GM18861 (cell line): ENCODE results near the gene SYNE2.
A peak's percentile ranks its signal among the peaks of the same experiment; 100 is the strongest.
"Not testable (repeated sequence)": the region's sequence is repeated elsewhere in the genome, so short reads cannot be mapped to it uniquely, and the experiment has no call there.

ENCODE experiments used
- ATAC-seq: cut with Tn5 transposase; IDR thresholded peaks from one replicate; pipeline ENCODE4 v1.9.1; 2021; ENCODE audit not compliant: unreplicated experiment

The SYNE2 gene

GRCh38 chr14:63852817-63853731 lies at the start of gene SYNE2:
Gene SYNE2 (plus strand): TSS chr14:63853004. CDS start chr14:63909149, 56,145 bp downstream.
- ATAC-seq, result peak; percentile 48

- ATAC-seq, result not testable (repeated sequence)
These were observed 49.5 kb upstream of the SYNE2 start for GRCh38 chr14:63803221-63803791.

- ATAC-seq, result not testable (repeated sequence)
These were observed 46.7 kb upstream of the SYNE2 start for GRCh38 chr14:63806064-63806463.

GRCh38 chr14:63811692-63812091 lies 41.1 kb upstream of the SYNE2 start:
- not testable (repeated sequence) for ATAC-seq

GRCh38 chr14:63833728-63834127 lies 19.1 kb upstream of the SYNE2 start:
- ATAC-seq, result no peak

- ATAC-seq, result no peak
These were observed 11.8 kb upstream of the SYNE2 start for GRCh38 chr14:63840981-63841380.

GRCh38 chr14:63843796-63844195 lies 9.0 kb upstream of the SYNE2 start:
- no peak for ATAC-seq

- no peak for ATAC-seq
These were observed 3.9 kb upstream of the SYNE2 start for GRCh38 chr14:63848890-63849289.

- no peak for ATAC-seq
These were observed 460 bp upstream of the SYNE2 start for GRCh38 chr14:63852271-63852816.

- ATAC-seq, result peak; percentile 33
These were observed 1.1 kb downstream of the SYNE2 start for GRCh38 chr14:63853831-63854293.

- no peak for ATAC-seq
These were observed 1.5 kb downstream of the SYNE2 start for GRCh38 chr14:63854330-63854729.

- ATAC-seq, result no peak
These were observed 2.5 kb downstream of the SYNE2 start for GRCh38 chr14:63855281-63855680.

- ATAC-seq, result no peak
These were observed 4.7 kb downstream of the SYNE2 start for GRCh38 chr14:63857466-63858030.

GRCh38 chr14:63860146-63860545 lies 7.3 kb downstream of the SYNE2 start:
- ATAC-seq, result no peak

- no peak for ATAC-seq
These were observed 9.4 kb downstream of the SYNE2 start for GRCh38 chr14:63862163-63862562.

- no peak for ATAC-seq
These were observed 10.2 kb downstream of the SYNE2 start for GRCh38 chr14:63863004-63863403.

- ATAC-seq, result not testable (repeated sequence)
These were observed 12.0 kb downstream of the SYNE2 start for GRCh38 chr14:63864775-63865174.

GRCh38 chr14:63867933-63868921 lies 15.4 kb downstream of the SYNE2 start:
- ATAC-seq, result peak; percentile 24

- ATAC-seq, result not testable (repeated sequence)
These were observed 17.3 kb downstream of the SYNE2 start for GRCh38 chr14:63869940-63870752.

GRCh38 chr14:63870753-63871037 lies 17.9 kb downstream of the SYNE2 start:
- not testable (repeated sequence) for ATAC-seq
